Thoracic aorta (tissue), 2 donors: ENCODE measurements around the gene CFAP97D2. TPM values are rescaled to one million over a fixed set of nuclear protein-coding genes. Genes with fewer than 3 reads are reported as not detected.
"Not testable (repeated sequence)": the region's sequence is repeated elsewhere in the genome, so short reads cannot be mapped to it uniquely, and the experiment has no call there.

Experiments
- ATAC-seq: fragments of 150-250 bp; one replicate; pipeline ENCODE4 v1.8.0; 2017; ENCODE audit warnings: low read depth; ENCODE audit not compliant: insufficient number of reproducible peaks, low FRiP score
- DNase-seq: peaks from one replicate; pipeline ENCODE4 v3.0.0-alpha.2; 2020; ENCODE audit warnings: low spot score
- H3K27ac ChIP-seq, 2 donors: fragments of 200-600 bp; sonication (generic); 1 replicate in 1 of 2; 2 replicates in 1 of 2; pipeline ENCODE4 v1.5.1; 2016; ENCODE audit warnings: mild to moderate bottlenecking in 2 of 2, moderate library complexity in 2 of 2
- H3K27me3 ChIP-seq: fragments of 200-600 bp; sonication (generic); replicated peaks from 2 replicates; pipeline ENCODE4 v1.6.0; 2016; ENCODE audit warnings: mild to moderate bottlenecking; ENCODE audit not compliant: insufficient read depth
- H3K36me3 ChIP-seq: fragments of 200-600 bp; sonication (generic); one replicate; pipeline ENCODE4 v1.5.1; 2016
- H3K4me1 ChIP-seq, 2 donors: fragments of 200-600 bp; sonication (generic); 1 replicate in 1 of 2; 2 replicates in 1 of 2; pipeline versions ENCODE4 v1.5.1 to v1.6.0; 2016; ENCODE audit warnings: low read depth in 2 of 2, mild to moderate bottlenecking in 1 of 2; ENCODE audit not compliant: control insufficient read depth in 1 of 2
- H3K4me3 ChIP-seq: fragments of 200-600 bp; sonication (generic); 2 replicates; pipeline ENCODE4 v1.5.1; 2016; ENCODE audit warnings: mild to moderate bottlenecking
- H3K9me3 ChIP-seq: fragments of 200-600 bp; sonication (generic); 2 replicates; pipeline ENCODE4 v1.5.1; 2016
- CTCF ChIP-seq: fragments of 200-600 bp; sonication (generic); IDR thresholded peaks from one replicate; pipeline ENCODE4 v1.5.1; 2019; ENCODE audit warnings: antibody characterized with exemption
- total RNA-seq, 2 donors: library from RNA; depleted of rRNA; stranded (reverse); fragments of >200 nt; gene quantifications; one replicate each; pipeline versions ENCODE4 v1.1.0 to v1.2.3, GENCODE V29; 2016

Gene CFAP97D2
- total RNA-seq, 2 donors from 2014 or later, result not detected

- Histone ChIP-seq H3K9me3 (no peaks in the 10 kb centered on the region), H3K27me3 (no peaks in the 10 kb centered on the region), H3K4me3 (no peak overlapping the region), H3K36me3 (no peaks in the 10 kb centered on the region), H3K4me1 (peaks cover 0 to 5% of the 10 kb centered on the region in 2 donors), H3K27ac (no peak overlapping the region)
- ATAC-seq (no peak), DNase-seq (no peak)
- TF ChIP-seq CTCF, result no peak
These were observed 31.1 kb upstream of the CFAP97D2 start for GRCh38 chr13:114147803-114148520.

GRCh38 chr13:114148521-114148855 lies 30.6 kb upstream of the CFAP97D2 start:
- no peak for DNase-seq
- Histone ChIP-seq H3K36me3 (no peaks in the 10 kb centered on the region), H3K27me3 (no peaks in the 10 kb centered on the region), H3K4me3 (no peak overlapping the region), H3K9me3 (no peaks in the 10 kb centered on the region), H3K4me1 (peaks cover 0 to 7% of the 10 kb centered on the region in 2 donors), H3K27ac (no peak overlapping the region)
- TF ChIP-seq CTCF, result no peak
- no peak for ATAC-seq

- DNase-seq, H3K36me3 ChIP-seq: not testable (repeated sequence)
These were observed 30.2 kb upstream of the CFAP97D2 start for GRCh38 chr13:114148886-114149285.

GRCh38 chr13:114149774-114150740 lies 29.0 kb upstream of the CFAP97D2 start:
- H3K27ac ChIP-seq, result no peak overlapping the region
- no peak for TF ChIP-seq CTCF
- peaks cover 0 to 16% of the 10 kb centered on the region in 2 donors for H3K4me1 ChIP-seq
- H3K27me3 ChIP-seq, result no peaks in the 10 kb centered on the region
- H3K36me3 ChIP-seq, result no peaks in the 10 kb centered on the region
- H3K4me3 ChIP-seq, result no peak overlapping the region
- H3K9me3 ChIP-seq, result no peaks in the 10 kb centered on the region
- no peak for DNase-seq
- ATAC-seq, result no peak

More at GRCh38 chr13:114148886-114149285, 30.2 kb upstream of the CFAP97D2 start:
- not testable (repeated sequence) for H3K27me3 ChIP-seq, H3K27ac ChIP-seq, H3K4me3 ChIP-seq, H3K9me3 ChIP-seq, ATAC-seq
- peaks cover 0 to 11% of the 10 kb centered on the region in 2 donors for H3K4me1 ChIP-seq

- ATAC-seq (no peak), DNase-seq (no peak)
- H3K27ac ChIP-seq, result no peak overlapping the region
- H3K4me1 ChIP-seq, result peaks cover 0 to 16% of the 10 kb centered on the region in 2 donors
- H3K36me3 ChIP-seq, result no peaks in the 10 kb centered on the region
- no peaks in the 10 kb centered on the region for H3K27me3 ChIP-seq
- no peak for TF ChIP-seq CTCF
- H3K4me3 ChIP-seq, result no peak overlapping the region
- H3K9me3 ChIP-seq, result no peaks in the 10 kb centered on the region
These were observed 28.0 kb upstream of the CFAP97D2 start for GRCh38 chr13:114151031-114151430.
